Heart right ventricle (tissue), 16 donors: ENCODE data around the gene RAB11FIP5. TPM values are rescaled to one million over a fixed set of nuclear protein-coding genes. Genes with fewer than 3 reads are reported as not detected.

Experiments
- ATAC-seq, 8 donors: fragments of 200-7000 bp; cut with Tn5 transposase; one replicate each; pipeline ENCODE4 v1.9.1; 2020; ENCODE audit warnings: mild to moderate bottlenecking in 8 of 8, moderate library complexity in 8 of 8, moderate number of reproducible peaks in 1 of 8
- DNase-seq, 2 donors: peaks; one replicate each; pipeline ENCODE4 v3.0.0-alpha.2; 2020
- H3K27ac ChIP-seq, 10 donors: fragments of 200-600 bp; sonication (generic) in 2 of 10; one replicate each; pipeline versions ENCODE4 v1.5.0 to v1.8.0; 2020 to 2022; ENCODE audit warnings: mild to moderate bottlenecking in 3 of 10
- H3K27me3 ChIP-seq, 7 donors: fragments of 200-600 bp; one replicate each; pipeline ENCODE4 v1.8.0; 2021 to 2022; ENCODE audit warnings: mild to moderate bottlenecking in 2 of 7
- H3K36me3 ChIP-seq, 9 donors: fragments of 200-600 bp; sonication (generic) in 1 of 9; one replicate each; pipeline versions ENCODE4 v1.5.0 to v1.8.0; 2020 to 2022; ENCODE audit warnings: mild to moderate bottlenecking in 2 of 9
- H3K4me1 ChIP-seq, 9 donors: fragments of 200-600 bp; sonication (generic) in 1 of 9; one replicate each; pipeline versions ENCODE4 v1.5.0 to v1.8.0; 2020 to 2022; ENCODE audit warnings: mild to moderate bottlenecking in 4 of 9
- H3K4me3 ChIP-seq, 10 donors: fragments of 200-600 bp; sonication (generic) in 2 of 10; one replicate each; pipeline versions ENCODE4 v1.5.0 to v1.8.0; 2020 to 2022; ENCODE audit warnings: mild to moderate bottlenecking in 7 of 10, moderate library complexity in 2 of 10
- H3K9me3 ChIP-seq, 11 donors: fragments of 200-600 bp in 10 of 11; sonication (generic) in 2 of 11; one replicate each; pipeline versions ENCODE4 v1.5.0 to v1.8.0; 2013 to 2022; ENCODE audit warnings: mild to moderate bottlenecking in 2 of 11, control low read depth in 1 of 11, moderate library complexity in 1 of 11
- WGBS, 2 donors: extraction: QIAGEN DNeasy Blood & Tissue Kit; methylation state at CpG; one replicate each; pipeline ENCODE4 v1.1.7; 2013; ENCODE audit warnings: inconsistent platforms in 1 of 2; 5-methylcytosine and 5-hydroxymethylcytosine counted together
- intact Hi-C, 10 donors: fragments of 100-400 bp; cut with DNase I; formaldehyde crosslinking; loops; one replicate each; pipeline versions ENCODE4 v1.11.1 to v1.14.2; 2022
- polyA plus RNA-seq, 2 donors: library from polyadenylated mRNA; stranded (reverse); fragments of 200-250 nt; gene quantifications; one replicate each; pipeline ENCODE4 v1.2.3, GENCODE V29; 2013
- total RNA-seq, 10 donors: library from RNA; stranded (reverse); fragmentation: NEBNext Ultra II Directional in 3 of 10; extraction: Animal tissue kit (Norgen Biotek cat#: 25700) in 3 of 10; gene quantifications; one replicate each; pipeline versions ENCODE4 v1.2.1 to v1.2.4, GENCODE V29; 2021 to 2023
- TF ChIP-seq, protein P1 (sequence below), 9 donors: fragments of 200-600 bp; sonication (generic) in 2 of 9; IDR thresholded peaks; one replicate each; pipeline versions ENCODE4 v1.5.0 to v1.8.0; 2021 to 2022; ENCODE audit warnings: antibody characterized with exemption in 9 of 9, mild to moderate bottlenecking in 5 of 9, moderate library complexity in 1 of 9
- donor health status: Arrhythmogenic right ventricular cardiomyopathy.
- donor health status: ischemic (EF 13 %, LVEDD 7.1; RV severe dilation, severe dysfunction).
- donor health status: healthy with polysubstance abuse.
- donor health status: DM: no; HTN: yes; CAD: no.
- donor health status: DM: no; HTN: no; CAD: no.
- donor health status: ischemic (EF 25% LVEDD 6.9; RV normal size, moderate dysfunction).
- donor health status: ischemic (EF 25% LVEDD 5.7; RV mildly dilated, moderate dysfunction).
- donor health status: healthy.
- donor health status: DM: yes; HTN: yes; CAD: no.
- donor health status: Ischemic cardiomyopathy.
- donor health status: ischemic (EF 35%, LVEDD 5.7; RV mildly dilated, moderate dysfunction).
- donor health status: nonischemic (EF 11% LVEDD 7.7; RV severe dilation, severe dysfunction).
- donor health status: DM: yes; HTN: yes; CAD: no.
- donor health status: PGD.
- donor health status: ischemic (EF 29% LVEDD 5.4; RV normal size, mild dysfunction).
- donor health status: nonischemic (EF 23%, LVEDD 6.1; RV moderate dilation, normal function).

RAB11FIP5 gene
- total and polyA plus RNA-seq, 12 donors: 6.8 to 30.4 (median 22.3) TPM

- peak overlapping the region in 9 of 10 donors; percentile 51 to 89 (median 83) for H3K27ac ChIP-seq
- H3K36me3 ChIP-seq: no peaks in the 10 kb centered on the region
- ATAC-seq: peak; percentile 12 to 60 (median 40)
- TF ChIP-seq, protein P1, sequence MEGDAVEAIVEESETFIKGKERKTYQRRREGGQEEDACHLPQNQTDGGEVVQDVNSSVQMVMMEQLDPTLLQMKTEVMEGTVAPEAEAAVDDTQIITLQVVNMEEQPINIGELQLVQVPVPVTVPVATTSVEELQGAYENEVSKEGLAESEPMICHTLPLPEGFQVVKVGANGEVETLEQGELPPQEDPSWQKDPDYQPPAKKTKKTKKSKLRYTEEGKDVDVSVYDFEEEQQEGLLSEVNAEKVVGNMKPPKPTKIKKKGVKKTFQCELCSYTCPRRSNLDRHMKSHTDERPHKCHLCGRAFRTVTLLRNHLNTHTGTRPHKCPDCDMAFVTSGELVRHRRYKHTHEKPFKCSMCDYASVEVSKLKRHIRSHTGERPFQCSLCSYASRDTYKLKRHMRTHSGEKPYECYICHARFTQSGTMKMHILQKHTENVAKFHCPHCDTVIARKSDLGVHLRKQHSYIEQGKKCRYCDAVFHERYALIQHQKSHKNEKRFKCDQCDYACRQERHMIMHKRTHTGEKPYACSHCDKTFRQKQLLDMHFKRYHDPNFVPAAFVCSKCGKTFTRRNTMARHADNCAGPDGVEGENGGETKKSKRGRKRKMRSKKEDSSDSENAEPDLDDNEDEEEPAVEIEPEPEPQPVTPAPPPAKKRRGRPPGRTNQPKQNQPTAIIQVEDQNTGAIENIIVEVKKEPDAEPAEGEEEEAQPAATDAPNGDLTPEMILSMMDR (IDR thresholded peaks at IDR 0.05): no peak
- WGBS, 2 donors: 19 to 29% methylated on average over 16 of the region's 16 CpGs
- H3K27me3 ChIP-seq: peaks cover 0 to 23% (median 0%) of the 10 kb centered on the region in 7 donors
- peaks cover 25 to 65% (median 54%) of the 10 kb centered on the region in 9 donors for H3K4me1 ChIP-seq
- H3K4me3 ChIP-seq: peak overlapping the region; percentile 68 to 99 (median 88)
- intact Hi-C loops: loop anchor here in 1 of 10 donors (5.0 kb wide), 1 partner anchor 39 kb away; the partner anchor contains the start of gene SFXN5
- DNase-seq: peak in 1 of 2 donors; percentile 23
- H3K9me3 ChIP-seq: no peaks in the 10 kb centered on the region
Measured at GRCh38 chr2:73111073-73112025, 1.4 kb downstream of the RAB11FIP5 start.

GRCh38 chr2:73110168-73111072 lies 2.3 kb downstream of the RAB11FIP5 start:
- peak overlapping the region in 8 of 10 donors; percentile 25 to 89 (median 84) for H3K27ac ChIP-seq

DNA sequence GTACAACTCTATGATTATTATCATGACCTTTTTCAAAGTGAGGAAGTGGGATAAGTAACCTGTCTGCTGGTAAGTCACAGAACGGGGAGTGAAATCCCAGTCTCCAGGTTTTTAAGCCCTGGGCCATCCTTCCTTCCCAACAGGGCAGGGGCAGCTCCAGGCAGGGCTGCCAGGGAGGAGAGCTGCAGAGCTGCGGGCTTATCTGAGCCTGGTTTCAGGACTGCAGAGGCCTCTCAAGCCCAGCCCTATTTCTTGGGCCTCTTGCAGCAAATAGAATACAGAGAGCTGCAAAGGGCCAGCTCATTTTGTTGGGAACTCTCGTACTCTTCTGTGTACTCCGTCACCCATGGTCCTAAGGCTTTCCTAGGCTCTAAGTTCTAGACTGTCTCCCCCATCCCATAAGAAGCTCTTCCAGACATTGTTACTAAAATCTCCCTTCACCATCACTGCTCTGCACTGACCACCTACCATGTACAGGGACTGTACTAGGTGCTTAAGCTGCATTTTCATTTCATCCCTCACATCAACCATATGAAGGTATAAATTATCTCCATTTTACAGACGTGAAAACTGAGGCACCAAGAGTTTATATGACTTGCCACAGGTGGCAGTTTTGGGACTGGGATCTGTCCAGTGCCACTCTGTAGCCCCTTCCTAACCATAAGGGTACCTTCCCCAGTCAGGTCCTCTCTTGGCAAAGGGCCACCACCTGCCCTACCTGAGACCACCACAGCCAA lies 3.1 kb downstream of the RAB11FIP5 start:
- Histone ChIP-seq H3K27ac (peak overlapping the region in 4 of 10 donors; percentile 5 to 84 (median 46)), H3K36me3 (no peaks in the 10 kb centered on the region), H3K4me3 (no peak overlapping the region), H3K27me3 (peaks cover 0 to 23% (median 0%) of the 10 kb centered on the region in 7 donors), H3K4me1 (peaks cover 25 to 80% (median 54%) of the 10 kb centered on the region in 9 donors), H3K9me3 (no peaks in the 10 kb centered on the region)
- TF ChIP-seq, protein P1 (IDR thresholded peaks at IDR 0.05): no peak
- WGBS, 2 donors: 89 to 92% methylated on average over 5 of the region's 5 CpGs
- intact Hi-C loops: loop anchor here in 1 of 10 donors (5.0 kb wide), 1 partner anchor 37 kb away; the partner anchor contains the start of gene SFXN5
- DNase-seq (no peak), ATAC-seq (no peak)

More at GRCh38 chr2:73110168-73111072, 2.3 kb downstream of the RAB11FIP5 start:
- DNase-seq (no peak), ATAC-seq (no peak)
- Histone ChIP-seq H3K36me3 (no peaks in the 10 kb centered on the region), H3K4me3 (peak overlapping the region in 8 of 10 donors; percentile 68 to 99 (median 90)), H3K4me1 (peaks cover 25 to 71% (median 54%) of the 10 kb centered on the region in 9 donors), H3K27me3 (peaks cover 0 to 23% (median 0%) of the 10 kb centered on the region in 7 donors), H3K9me3 (no peaks in the 10 kb centered on the region)
- 78% methylated on average over 4 of the region's 4 CpGs for WGBS, 2 donors
- intact Hi-C loops: loop anchor here in 1 of 10 donors (5.0 kb wide), 1 partner anchor 38 kb away; the partner anchor contains the start of gene SFXN5
- TF ChIP-seq, protein P1 (IDR thresholded peaks at IDR 0.05): no peak
